Stimulated activated CD4-positive, alpha-beta T cell treated with anti-CD3 and anti-CD28 coated beads, Interleukin-1b, Interleukin-23, amount 100 ng/mL, for 4 hours (primary cell): ENCODE data around the gene TULP3.
"Not testable (repeated sequence)": the region's sequence is repeated elsewhere in the genome, so short reads cannot be mapped to it uniquely, and the experiment has no call there.

ENCODE experiments used
- DNase-seq, 2 donors: peaks; one replicate each; pipeline ENCODE4 v3.0.0-alpha.2; 2020; ENCODE audit warnings: low read depth in 2 of 2

Gene TULP3

GRCh38 chr12:2890388-2891239 is at the start of gene TULP3:
Gene TULP3 (plus strand): TSS chr12:2890891. CDS start chr12:2890948, 57 bp downstream.
- peak; percentile 96 to 97 for DNase-seq

GRCh38 chr12:2841056-2841650 is 49.5 kb upstream of the TULP3 start:
- DNase-seq, result no peak

- DNase-seq, result no peak
These were observed 47.7 kb upstream of the TULP3 start for GRCh38 chr12:2842948-2843347.

GRCh38 chr12:2844786-2845185 is 45.9 kb upstream of the TULP3 start:
- DNase-seq, result no peak

GRCh38 chr12:2845280-2845679 is 45.4 kb upstream of the TULP3 start:
- DNase-seq, result no peak

GRCh38 chr12:2851931-2852330 is 38.8 kb upstream of the TULP3 start:
- no peak for DNase-seq

- peak; percentile 23 to 45 for DNase-seq
These were observed 37.1 kb upstream of the TULP3 start for GRCh38 chr12:2853626-2854025.

- no peak for DNase-seq
These were observed 35.8 kb upstream of the TULP3 start for GRCh38 chr12:2854669-2855453.

GRCh38 chr12:2855546-2855945 is 35.1 kb upstream of the TULP3 start:
- DNase-seq, result no peak

GRCh38 chr12:2856051-2856450 is 34.6 kb upstream of the TULP3 start:
- no peak for DNase-seq

- DNase-seq, result no peak
These were observed 33.7 kb upstream of the TULP3 start, which contains the start of gene TEX52 for GRCh38 chr12:2857021-2857431. Gene TEX52 (minus strand): TSS chr12:2857039. CDS start chr12:2857026, 13 bp downstream.

- no peak for DNase-seq
These were observed 33.1 kb upstream of the TULP3 start for GRCh38 chr12:2857576-2857975.

- no peak for DNase-seq
These were observed 32.4 kb upstream of the TULP3 start for GRCh38 chr12:2858334-2858733.

GRCh38 chr12:2858944-2859421 is 31.7 kb upstream of the TULP3 start:
- DNase-seq, result no peak

GRCh38 chr12:2860170-2860569 is 30.5 kb upstream of the TULP3 start:
- no peak for DNase-seq

- DNase-seq, result no peak
These were observed 27.8 kb upstream of the TULP3 start for GRCh38 chr12:2862876-2863275.

GRCh38 chr12:2863402-2863801 is 27.3 kb upstream of the TULP3 start:
- not testable (repeated sequence) for DNase-seq

- DNase-seq, result no peak
These were observed 26.5 kb upstream of the TULP3 start for GRCh38 chr12:2864198-2864597.

- not testable (repeated sequence) for DNase-seq
These were observed 21.6 kb upstream of the TULP3 start for GRCh38 chr12:2868986-2869632.

GRCh38 chr12:2876431-2877046 is 14.2 kb upstream of the TULP3 start:
- no peak for DNase-seq
